Peyer's patch (tissue), 4 donors: ENCODE measurements around the gene SYNGAP1. TPM values are rescaled to one million over a fixed set of nuclear protein-coding genes. Genes with fewer than 3 reads are reported as not detected.
"Not testable (repeated sequence)": the region's sequence is repeated elsewhere in the genome, so short reads cannot be mapped to it uniquely, and the experiment has no call there.

Experiments
- DNase-seq, 3 donors: peaks; one replicate each; pipeline ENCODE4 v3.0.0-alpha.2; 2017 to 2019
- H3K27ac ChIP-seq, 4 donors: fragments of 200-600 bp; sonication (generic); one replicate each; pipeline ENCODE4 v1.5.1; 2016 to 2019
- H3K27me3 ChIP-seq, 2 donors: fragments of 200-600 bp; sonication (generic); one replicate each; pipeline ENCODE4 v1.5.1; 2019
- H3K36me3 ChIP-seq, 3 donors: fragments of 200-600 bp; sonication (generic); one replicate each; pipeline ENCODE4 v1.5.1; 2016 to 2019
- H3K4me1 ChIP-seq, 4 donors: fragments of 200-600 bp; sonication (generic); one replicate each; pipeline ENCODE4 v1.5.1; 2016 to 2019
- H3K4me3 ChIP-seq, 4 donors: fragments of 200-600 bp; sonication (generic); 1 replicate in 3 of 4; 2 replicates in 1 of 4; pipeline ENCODE4 v1.5.1; 2016 to 2019; ENCODE audit warnings: mild to moderate bottlenecking in 1 of 4
- H3K9me3 ChIP-seq, 4 donors: fragments of 200-600 bp; sonication (generic); one replicate each; pipeline ENCODE4 v1.5.1; 2016 to 2019; ENCODE audit warnings: mild to moderate bottlenecking in 1 of 4
- POLR2A ChIP-seq, 2 donors: fragments of 450-650 bp; IDR thresholded peaks; one replicate each; pipeline ENCODE4 v1.5.1; 2017; ENCODE audit warnings: antibody characterized with exemption in 2 of 2, mild to moderate bottlenecking in 2 of 2, moderate library complexity in 2 of 2
- total RNA-seq, 4 donors: library from RNA; depleted of rRNA; stranded (reverse); fragments of >200 nt; gene quantifications; one replicate each; pipeline ENCODE4 v1.1.0, GENCODE V29; 2016
- TF ChIP-seq, protein P1 (sequence below), 6 experiments: fragments of 450-650 bp in 4 of 6; fragments of 200-600 bp in 2 of 6; sonication (generic) in 1 of 6; IDR thresholded peaks; one replicate each; pipeline ENCODE4 v1.5.1; 2017 to 2019; ENCODE audit warnings: antibody characterized with exemption in 6 of 6, mild to moderate bottlenecking in 3 of 6, moderate library complexity in 1 of 6

SYNGAP1 gene
- total RNA-seq, 4 donors from 2014 or later: 5.4 to 42.1 (median 15.0) TPM

DNA sequence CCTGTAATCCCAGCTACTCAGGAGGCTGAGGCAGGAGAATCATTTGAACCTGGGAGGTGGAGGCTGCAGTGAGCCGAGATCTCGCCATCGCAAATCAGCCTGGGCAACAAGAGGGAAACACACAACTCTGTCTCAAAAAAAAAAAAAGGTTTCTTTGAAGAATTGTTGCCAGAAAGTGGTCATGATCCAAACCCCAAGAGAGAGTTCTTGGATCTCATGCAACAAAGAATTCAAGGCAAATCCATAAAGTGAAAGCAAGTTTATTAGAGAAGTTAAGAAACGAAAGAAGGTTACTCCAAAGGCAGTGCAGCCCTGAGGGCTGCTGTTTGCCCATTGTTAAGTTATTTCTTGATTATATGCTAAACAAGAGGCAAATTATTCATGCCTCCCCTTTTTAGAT is 42.7 kb upstream of the SYNGAP1 start:
- Histone ChIP-seq H3K4me3 (no peak overlapping the region), H3K27me3 (no peaks in the 10 kb centered on the region), H3K9me3 (no peaks in the 10 kb centered on the region), H3K27ac (no peak overlapping the region), H3K36me3 (no peaks in the 10 kb centered on the region), H3K4me1 (peaks cover 0 to 14% (median 0%) of the 10 kb centered on the region in 4 donors)
- no peak for DNase-seq
- TF ChIP-seq, protein P1, sequence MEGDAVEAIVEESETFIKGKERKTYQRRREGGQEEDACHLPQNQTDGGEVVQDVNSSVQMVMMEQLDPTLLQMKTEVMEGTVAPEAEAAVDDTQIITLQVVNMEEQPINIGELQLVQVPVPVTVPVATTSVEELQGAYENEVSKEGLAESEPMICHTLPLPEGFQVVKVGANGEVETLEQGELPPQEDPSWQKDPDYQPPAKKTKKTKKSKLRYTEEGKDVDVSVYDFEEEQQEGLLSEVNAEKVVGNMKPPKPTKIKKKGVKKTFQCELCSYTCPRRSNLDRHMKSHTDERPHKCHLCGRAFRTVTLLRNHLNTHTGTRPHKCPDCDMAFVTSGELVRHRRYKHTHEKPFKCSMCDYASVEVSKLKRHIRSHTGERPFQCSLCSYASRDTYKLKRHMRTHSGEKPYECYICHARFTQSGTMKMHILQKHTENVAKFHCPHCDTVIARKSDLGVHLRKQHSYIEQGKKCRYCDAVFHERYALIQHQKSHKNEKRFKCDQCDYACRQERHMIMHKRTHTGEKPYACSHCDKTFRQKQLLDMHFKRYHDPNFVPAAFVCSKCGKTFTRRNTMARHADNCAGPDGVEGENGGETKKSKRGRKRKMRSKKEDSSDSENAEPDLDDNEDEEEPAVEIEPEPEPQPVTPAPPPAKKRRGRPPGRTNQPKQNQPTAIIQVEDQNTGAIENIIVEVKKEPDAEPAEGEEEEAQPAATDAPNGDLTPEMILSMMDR (IDR thresholded peaks at IDR 0.05): no peak
- no peak for TF ChIP-seq POLR2A (IDR thresholded peaks at IDR 0.05)

DNA sequence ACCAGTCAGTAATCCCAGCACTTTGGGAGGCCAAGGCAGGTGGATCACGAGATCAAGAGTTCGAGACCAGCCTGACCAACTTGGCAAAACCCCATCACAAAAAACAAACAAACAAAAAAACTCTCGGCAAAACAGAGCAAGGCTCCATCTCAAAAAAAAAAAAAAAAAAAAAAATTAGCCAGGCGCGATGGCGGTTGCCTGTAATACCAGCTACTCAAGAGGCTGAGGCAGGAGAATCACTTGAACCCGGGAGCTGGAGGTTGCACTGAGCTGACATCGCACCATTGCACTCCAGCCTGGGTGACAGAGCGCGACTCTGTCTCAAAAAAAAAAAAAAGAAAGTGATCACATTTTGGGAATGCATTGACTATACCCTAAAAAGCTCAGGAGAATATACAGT is 40.7 kb upstream of the SYNGAP1 start:
- H3K27me3 ChIP-seq, H3K9me3 ChIP-seq, DNase-seq, H3K36me3 ChIP-seq, H3K4me3 ChIP-seq, H3K27ac ChIP-seq: not testable (repeated sequence)
- H3K4me1 ChIP-seq: peaks cover 0 to 14% (median 0%) of the 10 kb centered on the region in 4 donors

DNA sequence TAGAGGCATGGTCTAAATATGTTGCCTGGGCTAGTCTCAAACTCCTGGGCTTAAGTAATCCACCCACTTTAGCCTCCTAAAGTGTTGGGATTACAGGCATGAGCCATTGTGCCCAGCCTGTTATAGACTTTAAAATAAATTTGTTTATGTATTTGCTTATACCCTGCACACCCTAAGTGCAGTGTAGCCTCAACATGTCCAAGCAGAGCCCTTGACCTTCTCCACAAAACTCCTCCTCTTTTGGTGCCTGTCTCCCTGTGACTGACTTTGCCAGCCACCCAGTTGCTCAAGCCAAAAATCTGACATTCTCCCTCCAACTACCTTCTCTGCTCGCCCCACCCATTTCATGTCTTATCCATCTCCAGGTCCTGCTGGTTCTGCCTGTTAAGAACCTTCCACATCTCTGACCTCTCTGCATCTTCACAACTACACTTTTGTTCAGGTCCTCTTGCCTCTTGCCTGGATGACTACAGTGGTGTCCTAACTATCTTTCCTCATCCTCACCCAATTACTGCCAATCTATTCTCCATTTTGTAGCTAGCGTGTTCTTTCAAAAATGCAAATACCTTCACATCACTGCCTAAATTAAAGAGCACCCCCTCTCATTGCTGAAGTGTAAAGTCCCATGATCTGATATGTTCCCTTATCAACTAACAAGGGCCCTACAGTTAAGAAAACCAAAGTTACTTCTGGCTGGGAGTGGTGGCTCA is 39.4 kb upstream of the SYNGAP1 start:
- H3K27me3 ChIP-seq: no peaks in the 10 kb centered on the region
- no peak overlapping the region for H3K27ac ChIP-seq
- peaks cover 0 to 3% (median 0%) of the 10 kb centered on the region in 4 donors for H3K4me1 ChIP-seq
- no peak overlapping the region for H3K4me3 ChIP-seq
- no peak for TF ChIP-seq POLR2A (IDR thresholded peaks at IDR 0.05)
- TF ChIP-seq, protein P1 (IDR thresholded peaks at IDR 0.05): no peak
- no peaks in the 10 kb centered on the region for H3K9me3 ChIP-seq
- H3K36me3 ChIP-seq: no peaks in the 10 kb centered on the region
- no peak for DNase-seq

- Histone ChIP-seq H3K4me3 (no peak overlapping the region), H3K27ac (no peak overlapping the region), H3K36me3 (no peaks in the 10 kb centered on the region), H3K27me3 (no peaks in the 10 kb centered on the region), H3K4me1 (no peaks in the 10 kb centered on the region), H3K9me3 (no peaks in the 10 kb centered on the region)
- TF ChIP-seq, protein P1 (IDR thresholded peaks at IDR 0.05): no peak
- TF ChIP-seq POLR2A (IDR thresholded peaks at IDR 0.05): no peak
- DNase-seq: no peak
Measured at GRCh38 chr6:33383427-33384185, 36.3 kb upstream of the SYNGAP1 start.

DNA sequence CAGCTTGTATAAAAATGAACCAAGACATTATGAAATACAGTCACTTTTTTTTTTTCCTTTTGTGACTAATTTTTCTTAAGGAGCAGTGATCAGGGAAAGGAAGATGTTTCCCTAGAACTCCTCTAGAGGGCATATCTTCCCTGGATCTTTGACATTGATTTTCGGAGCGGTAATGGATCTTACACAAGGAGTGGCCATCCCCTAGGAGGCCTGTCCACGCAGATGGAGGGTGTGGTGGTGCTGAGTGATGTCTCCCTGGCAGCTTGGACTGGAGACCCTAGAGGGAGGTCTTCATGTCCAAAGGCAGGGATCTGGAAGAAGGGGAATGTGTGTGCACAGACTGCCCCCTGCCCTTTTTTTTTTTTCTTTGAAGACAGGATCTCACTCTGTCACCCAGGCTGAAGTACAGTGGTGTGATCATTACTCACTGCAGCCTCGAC is 35.3 kb upstream of the SYNGAP1 start:
- Histone ChIP-seq H3K27ac (no peak overlapping the region), H3K9me3 (no peaks in the 10 kb centered on the region), H3K36me3 (no peaks in the 10 kb centered on the region), H3K27me3 (no peaks in the 10 kb centered on the region), H3K4me3 (no peak overlapping the region), H3K4me1 (no peaks in the 10 kb centered on the region)
- TF ChIP-seq, protein P1 (IDR thresholded peaks at IDR 0.05): peak in 4 of 6 experiments; percentile 12 to 38 (median 24)
- TF ChIP-seq POLR2A (IDR thresholded peaks at IDR 0.05): no peak
- no peak for DNase-seq

GRCh38 chr6:33390173-33390572 is 29.7 kb upstream of the SYNGAP1 start:
- no peaks in the 10 kb centered on the region for H3K36me3 ChIP-seq
- peak overlapping the region in 1 of 4 donors; percentile 85 for H3K27ac ChIP-seq
- H3K27me3 ChIP-seq: no peaks in the 10 kb centered on the region
- H3K4me1 ChIP-seq: peaks cover 0 to 9% (median 7%) of the 10 kb centered on the region in 4 donors
- H3K9me3 ChIP-seq: no peaks in the 10 kb centered on the region
- TF ChIP-seq, protein P1 (IDR thresholded peaks at IDR 0.05): no peak
- no peak for TF ChIP-seq POLR2A (IDR thresholded peaks at IDR 0.05)
- DNase-seq: no peak
- no peak overlapping the region for H3K4me3 ChIP-seq
